ENCODE data around the gene TRPV6.

GRCh38 chr7:142857625-142858024 is 27.9 kb downstream of the TRPV6 start:
- TF ChIP-seq ESRRG (CRISPR knock-in tag; IDR thresholded peaks at IDR 0.05) (no peak), TCF4 (CRISPR knock-in tag; IDR thresholded peaks at IDR 0.05; ENCODE audit: borderline replicate concordance) (no peak), PATZ1 (CRISPR knock-in tag; IDR thresholded peaks at IDR 0.05; ENCODE audit: borderline replicate concordance) (no peak), ZC3H10 (CRISPR knock-in tag; IDR thresholded peaks at IDR 0.05) (no peak), ZNF8 (CRISPR knock-in tag; IDR thresholded peaks at IDR 0.05) (no peak), BACH2 (CRISPR knock-in tag; IDR thresholded peaks at IDR 0.05; ENCODE audit: borderline replicate concordance) (no peak), CSDC2 (CRISPR knock-in tag; IDR thresholded peaks at IDR 0.05) (no peak), PPARA (CRISPR knock-in tag; IDR thresholded peaks at IDR 0.05; ENCODE audit: borderline replicate concordance) (no peak), ZFP30 (CRISPR knock-in tag; IDR thresholded peaks at IDR 0.05) (no peak), ARNTL (CRISPR knock-in tag; IDR thresholded peaks at IDR 0.05; ENCODE audit: borderline replicate concordance, low read depth) (no peak), TSHZ2 (CRISPR knock-in tag; IDR thresholded peaks at IDR 0.05) (no peak)

Measured in SK-N-SH treated with all-trans-retinoic acid at 6 μM for 48 hours (cell line).